AG04449 (cell line): ENCODE results near the gene TMUB2.

Experiments
- CTCF ChIA-PET: fragments of 350-600 bp; formaldehyde crosslinking; extraction: SDS; loops from one replicate; lab custom pipeline; 2021; ENCODE audit warnings: antibody characterized with exemption; lab: Yijun Ruan, JAX
- POLR2A ChIA-PET: fragments of 400-600, 350-600 bp; formaldehyde crosslinking; extraction: SDS; loops from one replicate; lab custom pipeline; 2020; ENCODE audit warnings: antibody characterized with exemption, inconsistent platforms; lab: Yijun Ruan, JAX
- DNase-seq: peaks from one replicate; pipeline ENCODE4 v3.0.0-alpha.2; 2010; ENCODE audit warnings: low read depth, low spot score
- H3K4me3 ChIP-seq: 2 replicates; pipeline ENCODE4 v1.5.1; 2011; ENCODE audit warnings: low read depth, mild to moderate bottlenecking, control low read depth, low read length
- CTCF ChIP-seq: IDR thresholded peaks from one replicate; pipeline ENCODE4 v1.5.1; 2011; ENCODE audit warnings: mild to moderate bottlenecking, moderate library complexity, low read length, control low read depth, inconsistent platforms; ENCODE audit not compliant: insufficient read depth; ENCODE audit errors: missing control alignments

Gene TMUB2

GRCh38 chr17:44164476-44164875, 22.3 kb upstream of the TMUB2 start:
- ChIA-PET CTCF (interaction anchor here (1.2 kb wide), 1 partner anchor 22 kb away, joined by 3 read pairs; the partner anchor contains the start of gene TMUB2), POLR2A (no interaction called here)
- no peak for TF ChIP-seq CTCF
- H3K4me3 ChIP-seq, result no peak overlapping the region
- no peak for DNase-seq

GRCh38 chr17:44167181-44167861, 19.5 kb upstream of the TMUB2 start:
- DNase-seq, result no peak
- ChIA-PET CTCF (interaction anchor here (1.0 to 7.8 kb wide), 22 partner anchors 9 to 288 kb away, joined by 3 to 74 read pairs (median 7); partner anchors contain the start of genes HDAC5, HROB, PPY and TMEM101), POLR2A (interaction anchor here (1.0 to 2.1 kb wide), 3 partner anchors 21 to 101 kb away, joined by 3 to 4 read pairs (median 3); partner anchors contain the start of gene LSM12)
- no peak for TF ChIP-seq CTCF
- no peak overlapping the region for H3K4me3 ChIP-seq

- DNase-seq, result no peak
- ChIA-PET CTCF (interaction anchor here (0.9 to 7.8 kb wide), 9 partner anchors 9 to 291 kb away, joined by 3 to 74 read pairs (median 7); partner anchors contain the start of genes PPY and TMUB2), POLR2A (interaction anchor here (1.6 kb wide), 1 partner anchor 17 kb away, joined by 5 read pairs; the partner anchor contains the start of gene TMUB2)
- no peak for TF ChIP-seq CTCF
- H3K4me3 ChIP-seq, result no peak overlapping the region
Observed at GRCh38 chr17:44170135-44170498, 16.7 kb upstream of the TMUB2 start.

- CTCF ChIA-PET, result interaction anchor here (0.9 to 7.8 kb wide), 10 partner anchors 9 to 292 kb away, joined by 3 to 74 read pairs (median 6); partner anchors contain the start of genes PPY and TMUB2
- H3K4me3 ChIP-seq, result no peak within 1 kb of the TSS
- TF ChIP-seq CTCF, result no peak
- POLR2A ChIA-PET, result interaction anchor here (1.6 kb wide), 1 partner anchor 16 kb away, joined by 5 read pairs; the partner anchor contains the start of gene TMUB2
- no peak for DNase-seq
Observed at GRCh38 chr17:44170499-44171201, 16.1 kb upstream of the TMUB2 start, which contains the start of gene ASB16. Gene ASB16 (plus strand): TSS chr17:44170704. CDS start chr17:44170790, 86 bp downstream.

- H3K4me3 ChIP-seq, result no peak overlapping the region
- CTCF ChIA-PET, result interaction anchor here (1.6 to 7.8 kb wide), 4 partner anchors 14 to 228 kb away, joined by 3 to 74 read pairs (median 8); partner anchors contain the start of gene PPY
- DNase-seq, result no peak
- no peak for TF ChIP-seq CTCF
- POLR2A ChIA-PET, result interaction anchor here (1.0 to 1.1 kb wide), 2 partner anchors 14 to 64 kb away, joined by 3 to 4 read pairs; partner anchors contain the start of gene TMUB2
Observed at GRCh38 chr17:44171931-44172455, 14.8 kb upstream of the TMUB2 start.
